Measurements from ENCODE around the gene ARHGAP8. TPM values are rescaled to one million over a fixed set of nuclear protein-coding genes. Genes with fewer than 3 reads are reported as not detected.

ARHGAP8 gene
- total and polyA plus RNA-seq, 2 of the 13 experiments (the other 11 are each of a cell fraction or from before 2014, with no cell fraction given) = 0.07 TPM; not detected in 1

DNA sequence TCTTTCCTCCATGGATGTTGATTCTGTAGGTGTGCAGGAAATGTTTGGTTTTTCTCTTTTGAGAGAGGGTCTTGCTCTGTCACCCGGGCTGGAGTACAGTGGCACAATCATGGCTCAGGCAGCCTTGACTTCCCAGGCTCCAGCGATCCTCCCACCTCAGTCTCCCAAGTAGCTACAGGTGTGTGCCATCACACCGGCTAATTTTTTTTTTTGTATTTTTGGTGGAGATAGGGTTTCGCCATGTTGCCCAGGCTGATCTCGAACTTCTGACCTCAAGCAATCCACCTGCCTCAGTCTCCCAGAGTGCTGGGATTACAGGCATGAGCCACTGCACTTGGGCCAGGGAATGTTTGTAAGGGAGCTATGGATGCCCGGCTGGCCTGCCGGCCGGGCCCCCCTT lies 45.9 kb upstream of the ARHGAP8 start:
- Histone ChIP-seq H3K4me3 (replicated peaks in 1 of 3; ENCODE audit: insufficient read depth in 1 of 3, low read depth in 2 of 3, low read length in 3 of 3) (no peak overlapping the region), H3K36me3 (replicated peaks in 1 of 2; ENCODE audit: control insufficient read depth in 1 of 2, insufficient read depth in 2 of 2, low read length in 2 of 2) (peaks cover 1 to 11% of the 10 kb centered on the region in 2 experiments; a peak in 2 of 5 replicates), H3K27me3 (ENCODE audit: control insufficient read depth in 1 of 2, insufficient read depth in 2 of 2, low read length in 2 of 2) (no peaks in the 10 kb centered on the region), H3K79me2 (ENCODE audit: insufficient read depth, low read length) (peaks cover 26% of the 10 kb centered on the region), H2AFZ (ENCODE audit: low read length) (no peak overlapping the region), H3K9me3 (ENCODE audit: low read length) (no peaks in the 10 kb centered on the region), H3K9ac (ENCODE audit: insufficient read depth, low read depth, low read length) (no peak overlapping the region), H3K4me2 (ENCODE audit: low read depth, low read length) (no peak overlapping the region), H3K4me1 (ENCODE audit: insufficient read depth, low read length) (peaks cover 46% of the 10 kb centered on the region), H3K27ac (ENCODE audit: extremely low read length, insufficient read depth, low read length) (no peak overlapping the region), H4K20me1 (ENCODE audit: insufficient read depth, low read length) (peaks cover 10% of the 10 kb centered on the region; the same call in 1 of the 2 replicates)
- BruUV-seq (replicated peaks) = no TSS peak
- TF ChIP-seq, protein P1, sequence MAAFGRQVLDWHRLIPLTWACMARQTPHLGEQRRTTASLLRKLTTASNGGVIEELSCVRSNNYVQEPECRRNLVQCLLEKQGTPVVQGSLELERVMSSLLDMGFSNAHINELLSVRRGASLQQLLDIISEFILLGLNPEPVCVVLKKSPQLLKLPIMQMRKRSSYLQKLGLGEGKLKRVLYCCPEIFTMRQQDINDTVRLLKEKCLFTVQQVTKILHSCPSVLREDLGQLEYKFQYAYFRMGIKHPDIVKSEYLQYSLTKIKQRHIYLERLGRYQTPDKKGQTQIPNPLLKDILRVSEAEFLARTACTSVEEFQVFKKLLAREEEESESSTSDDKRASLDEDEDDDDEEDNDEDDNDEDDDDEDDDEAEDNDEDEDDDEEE (CRISPR knock-in tag; IDR thresholded peaks at IDR 0.05) = no peak
- no peak for TF ChIP-seq NKX3-1 (CRISPR knock-in tag; IDR thresholded peaks at IDR 0.05)
- no peak for TF ChIP-seq ZNF773 (CRISPR knock-in tag; IDR thresholded peaks at IDR 0.05; ENCODE audit: borderline replicate concordance)
- TF ChIP-seq SP140L (CRISPR knock-in tag; IDR thresholded peaks at IDR 0.05; ENCODE audit: borderline replicate concordance) = no peak
- no peak for TF ChIP-seq HNRNPK (IDR thresholded peaks at IDR 0.05; ENCODE audit: low read depth, low read length, poor library complexity, severe bottlenecking)
- no peak for TF ChIP-seq EHMT2 (IDR thresholded peaks at IDR 0.05; ENCODE audit: borderline replicate concordance, low read depth, low read length)
- no peak for TF ChIP-seq CC2D1A (CRISPR knock-in tag; IDR thresholded peaks at IDR 0.05)
- no peak for TF ChIP-seq ZNF775 (CRISPR knock-in tag; IDR thresholded peaks at IDR 0.05; ENCODE audit: borderline replicate concordance)
- TF ChIP-seq ZNF839 (CRISPR knock-in tag; IDR thresholded peaks at IDR 0.05; ENCODE audit: borderline replicate concordance) = no peak
- TF ChIP-seq PCBP1 (IDR thresholded peaks at IDR 0.05; ENCODE audit: borderline replicate concordance, low read depth, low read length) = no peak
- TF ChIP-seq MXD4 (CRISPR knock-in tag; IDR thresholded peaks at IDR 0.05) = no peak
- TF ChIP-seq JARID2 (CRISPR knock-in tag; IDR thresholded peaks at IDR 0.05; ENCODE audit: insufficient replicate concordance) = no peak
- TF ChIP-seq REPIN1 (CRISPR knock-in tag; IDR thresholded peaks at IDR 0.05; ENCODE audit: borderline replicate concordance, low read depth) = no peak
- TF ChIP-seq KDM6A (CRISPR knock-in tag; IDR thresholded peaks at IDR 0.05; ENCODE audit: low read depth) = no peak
- TF ChIP-seq, protein P2, sequence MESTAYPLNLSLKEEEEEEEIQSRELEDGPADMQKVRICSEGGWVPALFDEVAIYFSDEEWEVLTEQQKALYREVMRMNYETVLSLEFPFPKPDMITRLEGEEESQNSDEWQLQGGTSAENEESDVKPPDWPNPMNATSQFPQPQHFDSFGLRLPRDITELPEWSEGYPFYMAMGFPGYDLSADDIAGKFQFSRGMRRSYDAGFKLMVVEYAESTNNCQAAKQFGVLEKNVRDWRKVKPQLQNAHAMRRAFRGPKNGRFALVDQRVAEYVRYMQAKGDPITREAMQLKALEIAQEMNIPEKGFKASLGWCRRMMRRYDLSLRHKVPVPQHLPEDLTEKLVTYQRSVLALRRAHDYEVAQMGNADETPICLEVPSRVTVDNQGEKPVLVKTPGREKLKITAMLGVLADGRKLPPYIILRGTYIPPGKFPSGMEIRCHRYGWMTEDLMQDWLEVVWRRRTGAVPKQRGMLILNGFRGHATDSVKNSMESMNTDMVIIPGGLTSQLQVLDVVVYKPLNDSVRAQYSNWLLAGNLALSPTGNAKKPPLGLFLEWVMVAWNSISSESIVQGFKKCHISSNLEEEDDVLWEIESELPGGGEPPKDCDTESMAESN (CRISPR knock-in tag; conservative IDR thresholded peaks at IDR 0.05) = no peak
- no peak for TF ChIP-seq YY1 (IDR thresholded peaks at IDR 0.05; ENCODE audit: insufficient read depth, insufficient replicate concordance, low read depth, low read length)
- TF ChIP-seq ZMYM3 (CRISPR knock-in tag; IDR thresholded peaks at IDR 0.05) = no peak
- TF ChIP-seq, protein P3, sequence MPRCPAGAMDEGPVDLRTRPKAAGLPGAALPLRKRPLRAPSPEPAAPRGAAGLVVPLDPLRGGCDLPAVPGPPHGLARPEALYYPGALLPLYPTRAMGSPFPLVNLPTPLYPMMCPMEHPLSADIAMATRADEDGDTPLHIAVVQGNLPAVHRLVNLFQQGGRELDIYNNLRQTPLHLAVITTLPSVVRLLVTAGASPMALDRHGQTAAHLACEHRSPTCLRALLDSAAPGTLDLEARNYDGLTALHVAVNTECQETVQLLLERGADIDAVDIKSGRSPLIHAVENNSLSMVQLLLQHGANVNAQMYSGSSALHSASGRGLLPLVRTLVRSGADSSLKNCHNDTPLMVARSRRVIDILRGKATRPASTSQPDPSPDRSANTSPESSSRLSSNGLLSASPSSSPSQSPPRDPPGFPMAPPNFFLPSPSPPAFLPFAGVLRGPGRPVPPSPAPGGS (CRISPR knock-in tag; IDR thresholded peaks at IDR 0.05) = no peak
- no peak for TF ChIP-seq YEATS2 (CRISPR knock-in tag; IDR thresholded peaks at IDR 0.05; ENCODE audit: borderline replicate concordance)
- DNase-seq (ENCODE audit: low spot score) = no peak
- FAIRE-seq = no peak
- intact Hi-C loops (cut with micrococcal nuclease; ENCODE audit: unreplicated experiment) = no loop called here
- WGBS (ENCODE audit: low lambda C conversion rate) = 98% methylated on average over 5 of the region's 8 CpGs
- CTCF ChIA-PET (ENCODE audit: low intra/inter-chr PET ratio, low total read pairs) = no interaction called here
- POLR2A ChIA-PET = no interaction called here
- ATAC-seq = no peak
- in situ Hi-C loops (cut with HindIII; ENCODE audit: extremely low pct_ligation_motif_present, low pct_unique_long_range_greater_than_20kb) = no loop called here
